Spinal cord (tissue), 10 donors: ENCODE results near the gene LHFPL2. TPM values are rescaled to one million over a fixed set of nuclear protein-coding genes. Genes with fewer than 3 reads are reported as not detected.
"Not testable (repeated sequence)": the region's sequence is repeated elsewhere in the genome, so short reads cannot be mapped to it uniquely, and the experiment has no call there.

Source experiments
- DNase-seq, 6 donors: peaks; one replicate each; pipeline versions ENCODE4 v3.0.0 to v3.0.0-alpha.2; 2013 to 2015; ENCODE audit warnings: low spot score in 6 of 6, low read depth in 4 of 6
- H3K27ac ChIP-seq: one replicate; pipeline ENCODE4 v1.5.1; 2013; ENCODE audit warnings: low read depth, low read length, control low read depth
- H3K27me3 ChIP-seq: one replicate; pipeline ENCODE4 v1.6.1; 2013; ENCODE audit warnings: low read length; ENCODE audit not compliant: control insufficient read depth, insufficient read depth
- H3K36me3 ChIP-seq: one replicate; pipeline ENCODE4 v1.6.1; 2013; ENCODE audit warnings: low read length; ENCODE audit not compliant: control insufficient read depth, insufficient read depth
- H3K4me1 ChIP-seq: one replicate; pipeline ENCODE4 v1.6.1; 2013; ENCODE audit warnings: low read length; ENCODE audit not compliant: control insufficient read depth, insufficient read depth
- H3K4me3 ChIP-seq: one replicate; pipeline ENCODE4 v1.5.1; 2013; ENCODE audit warnings: low read depth, low read length, control low read depth
- H3K9me3 ChIP-seq: one replicate; pipeline ENCODE4 v1.6.1; 2013; ENCODE audit warnings: low read length; ENCODE audit not compliant: control insufficient read depth, insufficient read depth
- WGBS: methylation state at CpG from one replicate; pipeline ENCODE4 v1.1.5; 2013; ENCODE audit warnings: missing lambda C conversion rate; ENCODE audit not compliant: insufficient coverage; 5-methylcytosine and 5-hydroxymethylcytosine counted together
- long read RNA-seq, 4 donors: transcript quantifications; one replicate each; lab custom pipeline, GENCODE V29; 2026
- polyA plus RNA-seq, 2 donors: library from polyadenylated mRNA; unstranded; fragments of 120-200 nt; gene quantifications; one replicate each; pipeline ENCODE4 v1.2.1, GENCODE V29; 2013; ENCODE audit not compliant: insufficient read length in 2 of 2
- total RNA-seq, 2 donors: library from RNA; depleted of rRNA in 1 of 2; stranded (reverse); fragments of 120-200 nt in 1 of 2; fragments of >200 nt in 1 of 2; gene quantifications; one replicate each; pipeline versions ENCODE4 v1.2.3 to v1.2.4, GENCODE V29; 2013 to 2014
- donor health status: healthy.

LHFPL2 gene
- total RNA-seq, result 10 to 100 TPM; 76.4 to 81.8 TPM
- 10 to 100 TPM; 39.4 to 40.1 TPM for polyA plus RNA-seq
- long read RNA-seq, donor 1, full-length matches to known transcripts, result 7 of 12 reads
- long read RNA-seq, donor 1, partial matches to known transcripts, result 5 of 12 reads
- long read RNA-seq, donor 1, other reads (novel, unspliced or antisense), result 0 of 12 reads
- long read RNA-seq, donor 2, full-length matches to known transcripts, result 1 of 1 reads
- long read RNA-seq, donor 2, partial matches to known transcripts, result 0 of 1 reads
- long read RNA-seq, donor 2, other reads (novel, unspliced or antisense), result 0 of 1 reads
- long read RNA-seq, donor 3, full-length matches to known transcripts, result 3 of 9 reads
- long read RNA-seq, donor 3, partial matches to known transcripts, result 6 of 9 reads
- long read RNA-seq, donor 3, other reads (novel, unspliced or antisense), result 0 of 9 reads
- long read RNA-seq, donor 4, full-length matches to known transcripts, result 7 of 7 reads
- long read RNA-seq, donor 4, partial matches to known transcripts, result 0 of 7 reads
- long read RNA-seq, donor 4, other reads (novel, unspliced or antisense), result 0 of 7 reads

- Histone ChIP-seq H3K36me3 (no peaks in the 10 kb centered on the region), H3K27ac (peak within 1 kb of the TSS; percentile 93), H3K27me3 (no peaks in the 10 kb centered on the region), H3K4me3 (peak within 1 kb of the TSS; percentile 64), H3K9me3 (no peaks in the 10 kb centered on the region), H3K4me1 (peaks cover 23% of the 10 kb centered on the region)
- DNase-seq, result peak in 5 of 6 donors; percentile 42 to 92 (median 65)
- WGBS, result under 1% methylated on average over 99 of the region's 112 CpGs
These were observed at the start of gene LHFPL2 for GRCh38 chr5:78648359-78649210. Gene LHFPL2 (minus strand): TSS chr5:78648772. CDS start chr5:78510213, 138,559 bp downstream.

- DNase-seq, result no peak
- Histone ChIP-seq H3K9me3 (no peaks in the 10 kb centered on the region), H3K4me1 (no peaks in the 10 kb centered on the region), H3K4me3 (no peak overlapping the region), H3K27ac (no peak overlapping the region), H3K36me3 (no peaks in the 10 kb centered on the region), H3K27me3 (no peaks in the 10 kb centered on the region)
These were observed 48.1 kb upstream of the LHFPL2 start for GRCh38 chr5:78696637-78697036.

DNA sequence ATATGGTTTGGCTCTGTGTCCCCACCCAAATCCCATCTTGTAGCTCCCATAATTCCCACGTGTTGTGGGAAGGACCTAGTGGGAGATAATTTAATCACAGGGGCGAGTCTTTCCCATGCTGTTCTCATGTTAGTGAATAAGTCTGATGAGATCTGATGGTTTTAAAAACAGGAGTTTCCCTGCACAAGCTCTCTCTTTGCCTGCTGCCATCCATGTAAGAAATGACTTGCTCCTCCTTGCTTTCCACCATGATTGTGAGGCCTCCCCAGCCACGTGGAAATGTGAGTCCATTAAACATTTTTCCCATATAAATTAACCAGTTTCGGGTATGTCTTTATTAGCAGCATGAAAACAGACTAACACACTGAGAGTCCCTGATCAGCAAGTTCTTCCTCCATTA, 47.5 kb upstream of the LHFPL2 start:
- H3K4me3 ChIP-seq, H3K9me3 ChIP-seq, DNase-seq, H3K27me3 ChIP-seq, H3K36me3 ChIP-seq, H3K4me1 ChIP-seq, H3K27ac ChIP-seq: not testable (repeated sequence)
- WGBS, result 43% methylated on average over 1 of the region's 4 CpGs

DNA sequence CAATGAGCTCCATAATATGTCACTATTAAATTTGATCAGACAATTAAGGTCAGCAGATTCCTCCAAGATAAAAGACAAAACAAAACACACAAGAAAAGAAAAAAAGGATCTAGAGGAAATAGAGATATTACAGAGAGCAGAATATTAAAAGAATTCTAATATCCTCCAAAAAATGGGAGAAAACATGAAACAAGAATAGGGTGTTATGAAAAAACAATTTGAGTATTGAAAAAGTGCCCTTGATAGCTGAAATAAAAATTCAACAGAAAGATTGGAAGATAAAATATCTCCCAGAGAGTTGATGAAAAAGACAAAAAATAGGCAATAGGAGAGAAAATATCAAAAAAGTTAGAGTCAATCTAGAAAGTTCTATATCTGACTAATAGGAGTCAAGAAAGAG, 44.8 kb upstream of the LHFPL2 start:
- Histone ChIP-seq H3K4me3 (no peak overlapping the region), H3K27me3 (no peaks in the 10 kb centered on the region), H3K27ac (no peak overlapping the region), H3K9me3 (no peaks in the 10 kb centered on the region), H3K4me1 (no peaks in the 10 kb centered on the region), H3K36me3 (no peaks in the 10 kb centered on the region)
- DNase-seq, result no peak

DNA sequence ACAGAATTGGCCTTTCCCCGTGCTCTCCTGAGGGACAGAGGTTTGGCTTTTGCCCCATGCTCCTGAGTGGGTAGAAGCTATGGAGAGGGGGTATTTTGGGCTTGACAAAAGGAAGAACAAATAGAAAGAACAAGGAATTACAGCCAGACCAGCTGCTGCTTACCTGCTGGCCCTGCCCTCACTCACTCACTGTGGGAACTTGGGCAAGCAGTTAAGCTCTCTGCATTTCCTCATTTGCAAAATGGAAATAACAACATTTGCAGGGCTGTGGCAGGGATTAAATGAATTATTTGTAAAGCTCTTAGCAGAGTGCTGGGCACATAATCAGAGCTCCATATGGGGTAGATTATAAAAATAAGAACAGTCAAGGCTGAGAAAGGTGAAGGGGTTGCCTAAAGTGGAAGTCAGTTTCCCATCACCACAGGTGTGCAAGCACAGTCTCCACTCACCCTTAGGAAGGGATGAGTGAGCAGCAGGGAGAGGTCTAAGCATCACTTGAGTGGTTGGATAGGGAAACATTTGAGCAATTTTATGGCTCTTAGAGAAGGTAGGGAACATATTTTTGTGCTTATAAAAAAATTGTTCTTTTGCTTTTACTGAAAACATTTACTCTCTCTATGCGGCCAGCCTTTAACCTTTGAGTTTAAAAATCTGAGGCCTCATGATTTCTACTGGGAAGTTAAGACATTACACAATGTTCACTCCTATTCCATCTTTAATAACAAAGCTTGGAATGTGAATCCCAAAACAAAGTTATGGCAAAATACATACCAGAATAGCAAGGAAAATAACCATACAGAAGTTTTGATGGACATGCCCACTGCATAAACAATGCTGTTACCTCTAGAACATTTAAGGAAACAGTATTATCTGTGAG, 42.8 kb upstream of the LHFPL2 start:
- H3K36me3 ChIP-seq, result no peaks in the 10 kb centered on the region
- H3K27me3 ChIP-seq, result no peaks in the 10 kb centered on the region
- H3K27ac ChIP-seq, result peak overlapping the region; percentile 22
- H3K4me3 ChIP-seq, result no peak overlapping the region
- WGBS, result 63% methylated on average over 2 of the region's 2 CpGs
- H3K9me3 ChIP-seq, result peaks cover 1% of the 10 kb centered on the region
- no peaks in the 10 kb centered on the region for H3K4me1 ChIP-seq
- peak in 2 of 6 donors; percentile 44 to 58 for DNase-seq

DNA sequence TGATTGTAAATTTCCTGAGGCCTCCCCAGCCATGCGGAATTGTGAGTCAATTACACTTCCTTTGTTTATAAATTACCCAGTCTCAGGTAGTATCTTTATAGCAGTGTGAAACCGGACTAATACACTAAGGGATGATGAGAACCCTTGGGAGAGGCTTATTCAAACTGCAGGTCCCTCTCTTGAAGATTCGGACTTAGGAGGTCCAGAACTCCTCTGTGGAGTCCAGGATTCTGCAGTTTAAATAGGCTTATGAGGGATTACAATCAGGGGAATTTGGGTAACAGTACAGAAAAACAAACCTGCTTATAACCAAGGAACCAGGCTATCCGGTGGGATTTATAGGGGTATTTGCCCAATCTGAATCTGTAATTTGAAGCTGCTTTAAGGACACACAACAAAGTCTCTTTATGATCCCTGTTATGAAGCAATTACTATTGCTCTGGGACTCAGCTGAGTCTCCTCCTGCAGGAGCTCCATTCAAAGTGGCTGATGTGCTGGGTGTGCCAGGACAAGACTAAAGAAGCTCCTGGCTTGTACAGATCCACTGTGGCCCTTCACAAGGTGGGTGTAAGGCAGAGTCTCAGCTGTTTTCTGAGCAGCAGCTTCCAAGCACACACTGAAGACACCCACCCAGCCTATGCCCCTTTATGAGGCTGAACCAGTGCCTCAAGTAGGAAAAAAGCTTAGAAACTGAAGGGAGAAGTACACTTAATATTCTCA, 41.8 kb upstream of the LHFPL2 start:
- Histone ChIP-seq H3K27ac (peak overlapping the region; percentile 22), H3K4me3 (no peak overlapping the region), H3K9me3 (peaks cover 1% of the 10 kb centered on the region), H3K36me3 (no peaks in the 10 kb centered on the region), H3K4me1 (no peaks in the 10 kb centered on the region), H3K27me3 (no peaks in the 10 kb centered on the region)
- DNase-seq, result peak in 1 of 6 donors; percentile 34
- WGBS, result 40% methylated on average over 1 of the region's 4 CpGs

- H3K4me3 ChIP-seq, result no peak overlapping the region
- H3K4me1 ChIP-seq, result no peaks in the 10 kb centered on the region
- no peak overlapping the region for H3K27ac ChIP-seq
- no peak for DNase-seq
- 100% methylated on average over 3 of the region's 3 CpGs for WGBS
- H3K9me3 ChIP-seq, result peaks cover 1% of the 10 kb centered on the region
- H3K27me3 ChIP-seq, result no peaks in the 10 kb centered on the region
- H3K36me3 ChIP-seq, result no peaks in the 10 kb centered on the region
These were observed 41.1 kb upstream of the LHFPL2 start for GRCh38 chr5:78689540-78690252.

DNA sequence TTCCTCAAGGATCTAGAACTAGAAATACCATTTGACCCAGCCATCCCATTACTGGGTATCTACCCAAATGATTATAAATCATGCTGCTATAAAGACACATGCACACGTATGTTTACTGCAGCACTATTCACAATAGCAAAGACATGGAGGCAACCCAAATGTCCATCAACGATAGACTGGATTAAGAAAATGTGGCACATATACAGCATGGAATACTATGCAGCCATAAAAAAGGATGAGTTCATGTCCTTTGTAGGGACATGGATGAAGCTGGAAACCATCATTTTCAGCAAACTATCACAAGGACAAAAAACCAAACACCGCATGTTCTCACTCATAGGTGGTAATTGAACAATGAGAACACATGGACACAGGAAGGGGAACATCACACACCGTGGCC, 38.9 kb upstream of the LHFPL2 start:
- not testable (repeated sequence) for H3K27me3 ChIP-seq, H3K4me3 ChIP-seq, H3K27ac ChIP-seq, H3K36me3 ChIP-seq, H3K9me3 ChIP-seq, H3K4me1 ChIP-seq, DNase-seq
- 100% methylated on average over 1 of the region's 4 CpGs for WGBS
